DMS53 treated with DMSO at 0.1 percent for 48 hours (cell line): ENCODE results near the gene OMD.

ENCODE experiments used
- DNase-seq: peaks from one replicate; lab custom pipeline; 2025; ENCODE audit not compliant: unreplicated experiment; lab: John Stamatoyannopoulos, UW

Gene OMD, protein sequence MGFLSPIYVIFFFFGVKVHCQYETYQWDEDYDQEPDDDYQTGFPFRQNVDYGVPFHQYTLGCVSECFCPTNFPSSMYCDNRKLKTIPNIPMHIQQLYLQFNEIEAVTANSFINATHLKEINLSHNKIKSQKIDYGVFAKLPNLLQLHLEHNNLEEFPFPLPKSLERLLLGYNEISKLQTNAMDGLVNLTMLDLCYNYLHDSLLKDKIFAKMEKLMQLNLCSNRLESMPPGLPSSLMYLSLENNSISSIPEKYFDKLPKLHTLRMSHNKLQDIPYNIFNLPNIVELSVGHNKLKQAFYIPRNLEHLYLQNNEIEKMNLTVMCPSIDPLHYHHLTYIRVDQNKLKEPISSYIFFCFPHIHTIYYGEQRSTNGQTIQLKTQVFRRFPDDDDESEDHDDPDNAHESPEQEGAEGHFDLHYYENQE

DNA sequence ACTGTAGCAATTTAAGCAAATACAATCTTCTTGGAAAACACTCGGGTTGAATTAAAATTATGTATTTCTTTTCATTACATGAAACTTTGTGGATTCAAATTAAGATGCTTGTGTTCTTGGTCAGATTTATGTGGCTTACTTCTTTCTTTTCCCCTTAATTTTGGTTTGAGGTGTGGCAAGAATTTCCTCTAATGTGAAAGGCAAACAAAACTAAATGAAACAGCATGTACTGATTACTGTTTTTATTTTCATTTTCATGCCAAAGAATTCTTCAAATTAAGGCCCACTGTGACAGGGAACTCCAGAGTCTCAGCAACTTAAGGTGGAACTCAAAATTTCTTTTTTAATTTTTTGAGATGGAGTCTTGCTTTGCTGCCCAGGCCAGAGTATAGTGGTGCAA lies at the start of gene OMD:
Gene OMD (minus strand): TSS at position 132 of the 400 bp plus-strand sequence. CDS start 6,913 bp downstream, outside the sequence.
- DNase-seq = no peak

DNA sequence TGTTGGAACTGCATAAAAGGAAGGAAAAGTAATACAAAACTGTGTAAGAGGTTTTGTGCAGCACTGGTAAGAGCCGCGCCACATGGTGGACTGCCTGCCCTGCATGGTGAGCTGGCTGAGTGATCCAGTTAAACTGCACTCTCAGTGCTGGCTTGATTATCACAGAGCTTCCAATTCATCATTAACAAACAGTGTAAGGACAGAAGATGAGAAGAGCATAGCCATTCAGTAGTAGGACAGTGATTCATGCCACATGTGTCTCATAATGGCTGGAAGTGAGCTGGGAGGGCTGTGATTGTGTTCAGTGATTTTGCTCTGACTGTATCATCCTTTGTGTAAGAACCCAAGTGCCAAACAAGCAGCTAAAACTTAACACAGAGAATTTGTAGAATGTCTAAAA lies 43.9 kb upstream of the OMD start:
- no peak for DNase-seq

DNA sequence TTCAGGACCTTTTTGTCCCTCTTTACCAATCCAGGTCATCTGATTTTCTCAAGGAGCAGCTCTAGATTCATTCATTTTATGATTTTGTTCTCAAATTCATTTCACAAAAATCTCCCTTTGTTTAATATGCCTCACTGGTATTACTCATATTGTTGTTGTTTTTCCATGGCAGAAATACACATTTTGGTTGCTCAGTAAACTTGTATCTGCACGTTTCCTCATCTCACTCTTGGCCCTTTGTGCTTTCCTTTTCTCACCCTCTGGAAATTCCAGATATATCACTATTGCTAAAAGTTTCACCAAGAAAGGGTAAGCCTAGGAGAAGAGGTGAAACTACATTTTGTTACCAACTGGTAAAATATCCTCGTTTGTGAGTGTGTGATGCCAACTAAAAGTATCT lies 43.2 kb upstream of the OMD start:
- DNase-seq = no peak

DNA sequence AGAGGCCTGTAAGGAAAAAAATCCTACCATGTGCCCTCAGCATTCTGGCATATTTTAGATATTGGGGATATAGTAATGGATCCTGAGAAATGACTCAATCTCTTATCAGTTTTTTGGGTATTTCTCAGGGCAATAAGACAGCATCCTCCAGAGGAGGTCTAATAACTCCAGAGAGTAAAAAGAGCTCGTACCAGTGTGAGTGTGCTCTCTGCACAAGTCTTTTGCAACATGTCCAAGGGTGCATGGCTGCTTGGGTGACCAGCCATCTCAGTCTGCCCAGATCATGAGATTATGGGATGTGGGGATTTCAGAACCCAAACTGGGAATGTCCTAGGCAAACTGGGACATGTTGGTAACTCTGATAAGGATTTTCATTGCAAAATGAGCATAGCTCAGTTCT lies 42.8 kb upstream of the OMD start:
- no peak for DNase-seq

DNA sequence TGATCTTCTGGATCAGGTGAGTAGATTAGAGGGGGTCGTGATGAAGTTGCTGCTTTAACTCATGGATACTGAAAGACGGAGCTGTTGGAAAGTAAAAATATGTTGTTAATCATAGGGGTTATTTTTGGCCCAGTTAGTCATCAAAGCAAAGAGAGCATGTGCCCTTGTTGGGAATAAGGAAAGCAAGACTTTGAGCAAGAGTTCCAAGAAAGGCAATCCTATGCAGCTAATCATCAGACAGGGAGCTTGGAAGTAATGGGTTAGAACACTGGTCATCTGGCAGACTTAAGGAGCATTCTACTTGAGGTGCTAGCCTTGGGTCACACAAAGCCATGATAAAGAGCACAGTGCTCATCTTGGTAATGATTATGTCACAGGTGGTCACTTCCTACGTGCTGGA lies 39.7 kb upstream of the OMD start:
- no peak for DNase-seq

DNA sequence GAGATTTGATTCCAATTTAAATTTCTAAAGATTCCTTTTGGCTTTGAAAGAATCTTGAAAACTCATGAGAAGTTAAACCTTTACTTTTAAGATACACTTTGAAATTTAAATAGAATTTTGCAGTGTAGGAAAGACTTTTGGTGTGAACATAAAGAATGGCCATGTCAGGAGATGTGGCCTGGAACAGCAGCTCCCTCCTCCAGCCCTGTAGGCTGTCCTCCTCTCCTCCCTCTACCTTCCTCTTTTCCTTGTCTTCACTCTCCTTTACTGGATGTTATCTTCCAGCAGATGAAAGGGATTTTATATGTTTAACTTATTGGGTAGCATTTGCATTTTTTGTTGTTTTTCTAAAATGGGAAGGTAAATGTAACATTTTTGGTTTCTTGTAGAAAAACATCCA lies 39.1 kb upstream of the OMD start:
- no peak for DNase-seq

DNA sequence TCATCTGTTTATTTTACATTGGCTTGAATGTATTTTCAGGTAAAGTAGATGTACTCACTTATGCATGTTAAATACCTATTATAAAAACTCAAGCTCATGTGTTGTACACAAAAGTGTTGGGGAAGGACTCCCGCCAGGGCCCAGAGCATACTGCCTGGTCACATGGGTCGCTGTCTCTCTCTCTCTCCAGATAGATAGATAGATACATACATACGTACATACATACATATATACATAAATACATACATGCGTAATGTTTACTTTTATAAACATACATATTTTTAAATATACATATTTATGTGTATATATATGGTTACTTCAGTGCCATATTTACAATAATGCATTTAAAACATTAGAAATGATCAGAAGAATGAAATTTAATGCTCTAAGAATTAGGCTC lies 33.3 kb upstream of the OMD start:
- no peak for DNase-seq

DNA sequence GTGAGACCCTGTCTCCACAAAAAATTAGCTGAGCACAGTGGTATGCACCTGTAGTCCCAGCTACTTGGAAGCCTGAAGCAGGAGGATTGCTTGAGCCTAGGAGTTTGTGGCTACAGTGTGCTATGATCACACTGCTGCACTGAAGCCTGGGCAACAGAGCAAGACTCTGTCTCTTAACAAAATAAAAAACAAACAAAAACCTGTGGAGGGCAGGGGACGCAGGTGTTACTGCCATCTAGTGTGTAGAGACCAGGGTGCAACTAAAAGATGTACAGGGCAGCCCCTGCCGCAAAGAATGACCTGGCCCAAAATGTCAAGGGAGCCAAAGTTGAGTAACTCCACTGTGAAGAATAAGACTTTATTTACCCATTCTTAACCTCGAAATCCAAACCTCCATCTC lies 30.9 kb upstream of the OMD start:
- DNase-seq = no peak

DNA sequence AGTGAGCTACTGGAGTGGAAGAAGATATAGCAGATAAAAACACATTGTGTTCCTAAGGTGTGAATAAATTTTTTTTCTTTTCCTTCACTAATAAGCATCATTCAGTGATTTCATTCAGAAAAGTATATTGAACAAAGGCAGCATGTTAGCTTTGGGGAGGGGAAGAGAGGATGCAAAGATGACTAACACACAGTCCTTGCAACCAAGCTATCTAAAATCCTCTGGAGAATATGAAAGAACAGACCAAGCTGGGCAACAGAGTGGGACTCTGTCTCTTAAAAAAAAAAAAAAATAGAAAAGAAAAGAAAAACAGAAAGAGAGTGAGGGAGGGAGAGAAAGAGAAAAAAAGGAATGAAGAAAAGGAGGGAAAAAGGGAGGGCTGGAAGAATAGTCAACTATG lies 22.3 kb upstream of the OMD start:
- no peak for DNase-seq

DNA sequence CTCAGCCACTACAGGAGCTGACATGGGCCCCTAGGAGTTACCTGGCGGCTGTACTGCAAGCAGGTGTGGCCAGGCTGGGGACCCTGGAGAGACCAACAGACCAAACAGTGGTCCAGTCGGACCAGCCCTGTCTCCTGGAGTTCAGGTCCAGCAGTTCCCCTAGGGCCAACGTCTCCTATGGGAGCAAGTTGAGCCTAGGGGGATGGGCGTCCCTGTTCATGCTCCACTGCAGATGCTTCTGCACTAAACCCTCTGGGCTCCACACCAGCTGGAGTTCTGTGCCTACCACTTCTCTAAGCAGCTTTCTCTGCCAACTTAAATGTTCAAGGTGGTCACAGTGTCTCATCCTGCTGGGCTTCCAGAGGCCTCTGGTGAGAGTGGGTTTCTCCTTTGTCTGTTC lies 20.6 kb upstream of the OMD start:
- no peak for DNase-seq

DNA sequence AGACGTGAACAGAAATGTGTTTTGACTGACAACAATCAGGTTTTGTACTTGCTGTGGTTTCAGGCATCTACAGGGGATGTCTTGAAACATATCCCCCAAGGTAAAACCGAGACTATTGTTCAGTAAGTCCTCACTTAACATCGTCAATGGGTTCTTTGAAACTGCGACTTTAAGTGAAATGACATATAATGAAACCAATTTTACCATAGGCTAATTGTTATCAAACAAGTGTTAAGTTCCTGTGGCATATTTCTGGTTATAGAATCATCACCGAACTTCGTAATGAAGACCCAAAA lies 16.4 kb upstream of the OMD start:
- DNase-seq = no peak

DNA sequence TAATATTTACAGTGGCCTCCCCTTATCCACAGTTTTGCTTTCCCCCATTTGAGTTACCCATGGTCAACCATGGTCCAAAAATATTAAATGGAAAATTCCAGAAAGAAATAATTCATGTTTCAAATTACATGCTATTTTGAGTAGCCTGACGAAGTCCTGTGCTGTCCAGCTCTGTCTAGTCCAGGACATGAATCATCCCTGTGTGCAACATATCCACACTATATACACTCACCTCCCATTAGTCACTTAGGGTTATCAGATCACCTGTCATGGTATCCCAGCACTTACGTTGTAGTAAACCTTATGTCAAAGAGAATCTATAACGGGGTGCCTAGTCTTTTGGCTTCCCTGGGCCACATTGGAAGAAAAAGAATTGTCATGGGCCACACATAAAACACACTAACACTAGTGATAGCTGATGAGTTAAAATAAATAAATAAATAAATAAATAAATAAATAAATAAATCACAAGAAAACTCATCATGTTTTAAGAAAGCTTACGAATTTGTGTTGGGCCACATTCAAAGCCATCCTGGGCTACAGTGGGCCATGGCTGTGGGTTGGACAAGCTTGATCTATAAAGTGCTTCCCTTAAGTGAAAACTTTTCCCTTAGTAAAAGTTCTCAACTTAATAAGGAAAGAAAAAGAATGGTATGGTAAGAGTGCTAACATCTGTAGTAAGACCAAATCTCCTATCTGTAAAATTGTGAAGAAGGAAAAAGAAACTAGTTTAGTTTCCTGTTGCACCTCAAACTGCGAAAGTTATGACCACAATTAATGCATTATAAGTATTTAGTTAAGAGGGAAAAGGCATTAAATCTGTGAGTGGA lies 15.9 kb upstream of the OMD start:
- DNase-seq = no peak

DNA sequence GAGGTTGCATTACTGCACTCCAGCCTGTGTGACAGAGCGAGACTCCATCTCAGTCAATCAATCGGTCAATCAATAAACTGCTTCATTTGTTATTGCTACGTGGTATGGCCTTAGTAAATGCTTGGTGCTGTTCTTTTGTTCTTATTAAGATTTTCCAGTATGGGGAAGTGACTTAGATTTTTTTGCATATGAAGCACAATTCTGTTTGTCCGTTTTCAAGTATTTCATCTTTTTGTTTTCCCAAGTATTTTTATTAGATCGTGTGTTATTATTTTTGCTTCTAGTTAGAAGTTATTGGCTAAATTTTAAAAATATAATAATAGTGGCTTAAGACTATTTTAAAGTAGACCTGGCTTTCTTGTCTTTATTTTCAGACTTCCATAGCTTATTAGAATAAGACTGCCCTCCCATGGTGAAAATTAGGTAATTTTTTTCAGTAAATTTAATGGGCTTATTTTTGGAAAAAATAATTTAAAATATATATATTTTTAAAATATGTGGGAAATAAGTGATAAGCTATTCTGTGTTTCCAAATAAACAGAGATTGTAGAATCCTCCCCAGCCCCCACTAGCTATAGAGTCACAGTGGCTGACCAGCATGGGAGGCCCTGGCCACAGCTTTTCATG lies 14.7 kb upstream of the OMD start:
- no peak for DNase-seq

DNA sequence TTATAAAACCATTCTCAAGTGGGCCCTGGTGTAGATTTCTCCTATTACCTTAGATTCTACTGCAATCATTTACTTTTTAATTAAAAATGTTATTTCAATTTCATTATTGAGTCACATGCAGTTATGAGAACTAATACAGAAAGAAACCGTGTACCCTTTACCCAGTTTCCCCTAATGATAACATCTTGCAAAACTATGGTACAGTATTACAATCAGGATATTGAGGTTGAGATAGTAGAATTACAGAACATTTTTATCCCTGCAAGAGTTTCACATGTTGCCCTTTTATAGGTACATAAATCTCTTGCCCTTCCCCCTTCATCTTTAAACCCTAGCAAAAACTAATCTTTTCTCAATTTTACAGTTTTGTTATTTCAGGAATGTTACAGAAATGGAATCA lies 11.0 kb upstream of the OMD start:
- DNase-seq = no peak

DNA sequence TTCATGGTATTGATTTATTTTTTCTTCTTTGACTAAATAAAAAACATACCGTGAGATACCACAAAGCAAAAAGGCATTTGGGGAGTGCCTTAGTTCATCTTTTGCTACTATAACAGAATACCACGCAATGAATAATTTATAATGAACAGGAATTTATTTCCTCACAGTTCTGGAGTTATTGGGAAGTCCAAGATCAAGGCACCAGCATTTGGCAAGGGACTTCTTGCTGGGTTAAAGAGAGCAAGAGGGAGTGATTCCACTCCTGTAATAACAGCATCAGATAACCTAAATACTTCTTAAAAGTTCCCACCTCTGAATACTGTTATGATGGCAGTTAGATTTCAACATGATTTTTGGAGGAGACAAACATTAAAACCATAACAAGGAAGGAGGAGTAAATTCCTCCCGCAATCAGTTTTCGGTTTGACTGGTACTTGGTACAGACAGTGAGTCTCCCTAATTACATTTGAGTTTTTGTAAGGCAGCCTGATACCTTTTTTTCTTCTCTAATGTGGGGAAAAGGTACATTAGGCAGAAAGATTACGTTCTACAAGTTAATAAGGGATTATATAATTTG lies 8.8 kb upstream of the OMD start:
- DNase-seq = no peak

DNA sequence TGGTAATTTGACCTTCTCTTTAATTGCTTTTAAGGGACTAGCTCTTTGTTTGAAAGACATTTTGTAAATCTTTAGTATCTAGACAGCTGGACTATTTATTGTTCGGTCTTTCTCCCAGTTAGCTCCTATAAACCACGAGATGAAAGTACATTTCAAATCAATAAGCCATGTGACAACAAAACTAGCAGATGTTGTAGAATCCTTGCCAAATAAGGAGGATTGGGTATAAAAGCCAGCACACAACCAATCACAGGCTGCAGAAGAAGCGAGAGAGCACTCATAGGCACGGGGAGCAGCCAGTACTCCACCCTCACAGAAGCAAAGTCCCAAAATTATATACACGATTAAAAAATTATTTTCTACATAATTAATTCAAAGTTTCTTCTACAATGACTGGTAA lies 8.1 kb upstream of the OMD start:
- no peak for DNase-seq

DNA sequence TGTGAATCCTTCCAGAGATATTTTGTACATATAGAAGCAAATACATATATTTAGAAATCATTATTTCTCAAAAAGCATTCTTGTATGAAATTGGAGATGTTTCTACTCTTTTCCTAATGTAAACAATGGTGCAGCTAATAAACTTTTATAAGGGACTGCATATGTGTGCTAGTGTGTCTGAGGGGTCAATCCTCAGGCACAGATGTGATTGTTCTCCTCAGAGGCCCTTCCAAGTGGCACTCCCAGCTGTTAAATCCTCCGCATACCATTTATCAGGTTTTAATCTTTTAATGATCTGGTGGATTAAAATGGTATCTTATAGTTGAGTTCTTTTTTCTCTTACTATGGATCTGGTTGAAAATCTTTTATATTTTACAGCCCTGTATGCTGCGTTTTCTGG lies 5.6 kb upstream of the OMD start:
- no peak for DNase-seq

DNA sequence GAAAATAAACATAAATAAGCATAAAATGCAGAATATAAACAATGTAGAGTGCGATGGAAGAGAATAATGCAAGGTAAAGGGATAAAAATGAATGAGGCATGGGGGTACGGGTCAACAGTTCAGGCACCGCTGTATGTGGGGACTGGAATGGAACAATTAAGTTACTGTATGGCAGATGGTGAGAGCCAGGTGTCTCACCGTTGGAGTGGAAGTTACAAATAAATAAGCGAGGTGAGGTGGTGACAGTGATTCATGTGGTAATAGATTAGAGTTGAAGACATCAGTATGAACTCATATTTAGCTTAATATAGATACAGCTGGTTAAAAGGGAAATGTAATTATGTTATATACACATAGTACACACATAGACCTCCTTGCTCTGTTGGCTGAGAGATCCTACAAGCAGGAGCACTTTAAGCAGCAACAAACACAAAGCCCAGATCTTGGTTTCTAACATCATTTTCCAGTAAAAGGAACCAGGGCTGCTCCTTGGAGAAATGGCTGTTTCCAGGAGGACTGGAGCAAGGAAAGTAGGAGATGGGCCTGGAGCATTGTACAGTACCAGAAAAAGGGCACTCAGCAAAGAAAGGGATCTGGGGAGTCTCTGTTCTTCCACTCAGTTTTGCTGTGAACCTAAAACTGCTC lies 2.4 kb upstream of the OMD start:
- DNase-seq = no peak

DNA sequence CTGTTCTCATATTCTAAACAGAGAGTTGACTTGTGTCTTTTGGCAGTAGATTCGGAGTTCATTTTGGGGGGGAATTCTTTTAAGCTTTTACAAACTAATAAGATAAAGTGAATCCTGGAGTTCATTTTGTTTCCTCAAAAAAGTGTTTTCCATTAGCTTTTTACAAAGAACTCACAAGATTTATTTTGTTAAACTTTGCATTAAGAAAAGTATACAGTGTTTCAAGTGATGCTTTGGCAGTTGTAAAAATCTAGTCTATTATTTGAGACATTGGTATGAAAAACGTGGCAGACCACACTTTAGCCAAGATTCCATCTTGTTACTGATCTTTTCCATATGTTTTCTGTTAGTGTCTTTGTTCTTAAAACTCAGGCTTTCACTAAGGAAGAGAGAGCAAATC lies 1.2 kb upstream of the OMD start:
- no peak for DNase-seq

DNA sequence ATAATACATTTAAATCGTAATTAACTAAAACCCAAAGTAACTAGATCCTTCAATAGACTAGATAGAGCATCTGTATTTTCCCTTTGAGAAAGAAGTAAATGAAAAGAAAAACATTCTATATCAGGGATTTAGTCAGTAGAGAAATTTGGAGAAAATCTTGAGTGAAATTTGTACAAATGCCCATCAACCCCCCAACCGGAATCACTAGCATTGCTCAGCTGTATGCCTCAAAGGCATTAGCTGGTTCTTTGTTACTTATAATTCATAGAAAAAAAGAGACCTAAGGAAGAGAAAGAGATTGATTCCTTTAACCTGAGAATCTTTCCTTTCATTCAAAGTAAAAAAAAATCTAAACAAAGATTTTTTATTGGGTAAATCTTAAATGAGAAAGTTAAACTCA lies 659 bp downstream of the OMD start:
- DNase-seq = no peak

DNA sequence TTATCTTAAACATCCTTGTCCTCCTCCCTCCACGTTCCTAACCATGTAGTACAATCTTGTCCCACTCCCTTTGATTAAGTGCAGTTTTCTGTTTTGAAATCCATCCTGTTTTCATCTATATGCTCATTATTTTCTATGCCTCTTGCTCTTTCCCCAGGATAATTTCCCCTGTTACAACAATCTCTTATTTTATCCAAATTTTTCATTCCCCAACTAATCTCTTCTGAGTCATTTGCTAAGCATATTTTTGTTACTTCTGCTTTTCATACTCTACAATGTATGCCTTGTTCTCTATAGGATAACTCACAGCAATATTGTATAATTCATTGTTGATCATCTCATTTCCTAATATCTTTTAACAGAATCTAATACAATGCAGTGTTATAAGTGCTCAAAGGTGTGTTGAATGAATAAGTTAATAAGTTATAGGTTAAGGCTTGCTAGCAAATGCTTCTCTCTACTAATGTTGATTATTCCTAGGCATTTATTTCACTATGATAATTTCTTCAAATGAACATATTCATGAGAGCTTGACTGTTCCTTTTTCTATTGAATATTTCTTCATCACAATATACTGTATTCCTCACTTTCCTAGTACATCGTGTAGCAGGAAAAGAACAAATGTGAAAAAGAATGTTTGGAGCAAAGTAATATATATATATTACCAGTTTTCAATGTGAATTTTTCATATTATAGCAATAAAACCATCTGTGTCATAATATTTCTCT lies 1.5 kb downstream of the OMD start:
- DNase-seq = no peak
